SK-N-SH (cell line): Measurements from ENCODE around the gene FRMD3. TPM values are rescaled to one million over a fixed set of nuclear protein-coding genes. Genes with fewer than 3 reads are reported as not detected.

ENCODE experiments used
- CTCF ChIA-PET: fragments of 300-600, 350-600 bp; formaldehyde crosslinking; extraction: SDS; loops from one replicate; lab custom pipeline; 2021; lab: Yijun Ruan, JAX
- POLR2A ChIA-PET: fragments of 350-600 bp; sonication (Branson Sonifier 250); formaldehyde crosslinking; extraction: SDS; loops from one replicate; lab custom pipeline; 2020; ENCODE audit warnings: antibody characterized with exemption, inconsistent platforms; lab: Yijun Ruan, JAX
- DNase-seq: peaks from one replicate; pipeline ENCODE4 v3.0.0; 2012
- H2AFZ ChIP-seq: fragments of 200-600 bp; sonication (generic); 2 replicates; pipeline ENCODE4 v1.8.1; 2016; ENCODE audit warnings: antibody characterized with exemption, mild to moderate bottlenecking, low read depth
- H3F3A ChIP-seq: fragments of 200-600 bp; sonication (generic); replicated peaks from 2 replicates; pipeline ENCODE3; 2016; ENCODE audit warnings: antibody characterized with exemption, mild to moderate bottlenecking; ENCODE audit not compliant: insufficient read depth
- H3K27ac ChIP-seq, 2 experiments: fragments of 200-500 bp in 1 of 2; fragments of 200-600 bp in 1 of 2; sonication (Bioruptor generic) in 1 of 2; sonication (generic), shearing (Covaris generic) in 1 of 2; 2 replicates each; pipeline versions ENCODE4 v1.5.1 to v1.6.1; 2014 to 2016; ENCODE audit warnings: low read depth in 2 of 2, inconsistent platforms in 1 of 2, low read length in 1 of 2, mild to moderate bottlenecking in 1 of 2, mixed read lengths in 1 of 2
- H3K27me3 ChIP-seq: fragments of 200-600 bp; sonication (generic), shearing (Covaris generic); 2 replicates; pipeline ENCODE4 v1.6.1; 2016; ENCODE audit warnings: mixed run types; ENCODE audit not compliant: insufficient read depth
- H3K36me3 ChIP-seq, 2 experiments: fragments of 200-500 bp in 1 of 2; fragments of 200-600 bp in 1 of 2; sonication (Bioruptor generic) in 1 of 2; sonication (generic) in 1 of 2; replicated peaks in 1 of 2; 2 replicates each; pipeline versions ENCODE3 to v1.5.1; 2014 to 2016; ENCODE audit warnings: low read length in 1 of 2, mild to moderate bottlenecking in 1 of 2; ENCODE audit not compliant: insufficient read depth in 2 of 2, control insufficient read depth in 1 of 2
- H3K4me1 ChIP-seq, 2 experiments: fragments of 200-500 bp in 1 of 2; fragments of 200-600 bp in 1 of 2; sonication (Bioruptor generic) in 1 of 2; sonication (generic), shearing (Covaris generic) in 1 of 2; 2 replicates each; pipeline versions ENCODE4 v1.5.1 to v1.6.1; 2014 to 2016; ENCODE audit warnings: low read depth in 1 of 2, low read length in 1 of 2, mixed run types in 1 of 2; ENCODE audit not compliant: insufficient read depth in 2 of 2, control insufficient read depth in 1 of 2
- H3K4me2 ChIP-seq: fragments of 200-600 bp; sonication (generic), shearing (Covaris generic); 2 replicates; pipeline ENCODE4 v1.6.1; 2017; ENCODE audit warnings: mixed run types
- H3K4me3 ChIP-seq, 2 experiments: fragments of 200-500 bp in 1 of 2; fragments of 200-600 bp in 1 of 2; sonication (Bioruptor generic) in 1 of 2; sonication (generic), shearing (Covaris generic) in 1 of 2; 2 replicates each; pipeline versions ENCODE4 v1.5.1 to v1.8.1; 2014 to 2016; ENCODE audit warnings: low read depth in 2 of 2, inconsistent platforms in 1 of 2, low read length in 1 of 2, mild to moderate bottlenecking in 1 of 2, mixed read lengths in 1 of 2, moderate library complexity in 1 of 2
- H3K79me2 ChIP-seq: fragments of 200-600 bp; sonication (generic); 2 replicates; pipeline ENCODE4 v1.8.1; 2017; ENCODE audit warnings: mild to moderate bottlenecking; ENCODE audit not compliant: insufficient read depth
- H3K9ac ChIP-seq: fragments of 200-600 bp; sonication (generic); 2 replicates; pipeline ENCODE4 v1.6.1; 2017; ENCODE audit warnings: mixed run types
- H3K9me2 ChIP-seq: fragments of 200-600 bp; sonication (generic); 2 replicates; pipeline ENCODE4 v1.6.1; 2017; ENCODE audit warnings: mixed run types
- H3K9me3 ChIP-seq: fragments of 200-600 bp; sonication (generic); 2 replicates; pipeline ENCODE4 v1.6.1; 2017; ENCODE audit warnings: mixed run types, mild to moderate bottlenecking, moderate library complexity
- H4K20me1 ChIP-seq: fragments of 200-600 bp; sonication (generic); 2 replicates; pipeline ENCODE4 v1.6.1; 2017; ENCODE audit warnings: mild to moderate bottlenecking, mixed run types; ENCODE audit not compliant: insufficient read depth
- CHD2 ChIP-seq: fragments of 150-350 bp; IDR thresholded peaks from 2 replicates; pipeline ENCODE4 v1.6.1; 2018; ENCODE audit warnings: low read length; ENCODE audit not compliant: partially characterized antibody
- EP300 ChIP-seq, 2 experiments: IDR thresholded peaks; 2 replicates each; pipeline versions ENCODE4 v1.4.0 to v1.6.1; 2012; ENCODE audit warnings: borderline replicate concordance in 1 of 2, low read depth in 1 of 2, low read length in 1 of 2
- EZH2phosphoT487 ChIP-seq: fragments of 200-600 bp; sonication (generic); IDR thresholded peaks from 2 replicates; pipeline ENCODE4 v1.6.1; 2017; ENCODE audit warnings: low read depth, mixed run types, mild to moderate bottlenecking, antibody characterized with exemption, moderate library complexity, borderline replicate concordance
- FOSL2 ChIP-seq: IDR thresholded peaks from 2 replicates; pipeline ENCODE4 v1.4.0; 2012; ENCODE audit warnings: low read depth, mild to moderate bottlenecking, moderate library complexity, borderline replicate concordance
- FOXM1 ChIP-seq: IDR thresholded peaks from 2 replicates; pipeline ENCODE4 v1.4.0; 2012; ENCODE audit warnings: low read depth, mild to moderate bottlenecking
- GATA2 ChIP-seq: sonication (generic); formaldehyde crosslinking; IDR thresholded peaks from 2 replicates; pipeline ENCODE4 v1.5.0; 2020; ENCODE audit warnings: mild to moderate bottlenecking, missing genetic modification reagents
- IRF3 ChIP-seq: fragments of 150-350 bp; IDR thresholded peaks from 2 replicates; pipeline ENCODE4 v1.6.1; 2016; ENCODE audit warnings: mild to moderate bottlenecking, low read depth, low read length
- MAX ChIP-seq: IDR thresholded peaks from 2 replicates; pipeline ENCODE4 v1.4.0; 2012; ENCODE audit warnings: low read depth
- MEF2A ChIP-seq: IDR thresholded peaks from 2 replicates; pipeline ENCODE4 v1.4.0; 2012; ENCODE audit warnings: low read depth, borderline replicate concordance
- NFIC ChIP-seq: IDR thresholded peaks from 2 replicates; pipeline ENCODE4 v1.4.0; 2012; ENCODE audit warnings: borderline replicate concordance
- NRF1 ChIP-seq: IDR thresholded peaks from 2 replicates; pipeline ENCODE4 v1.6.1; 2012; ENCODE audit warnings: low read depth, mild to moderate bottlenecking, low read length
- RAD21 ChIP-seq: IDR thresholded peaks from 2 replicates; pipeline ENCODE4 v1.6.1; 2012; ENCODE audit warnings: mild to moderate bottlenecking, low read length
- RCOR1 ChIP-seq: fragments of 150-350 bp; IDR thresholded peaks from 2 replicates; pipeline ENCODE4 v1.6.1; 2017; ENCODE audit warnings: antibody characterized with exemption, low read length
- RFX5 ChIP-seq: IDR thresholded peaks from 2 replicates; pipeline ENCODE4 v1.6.1; 2012; ENCODE audit warnings: mild to moderate bottlenecking, improper control_type of control experiment, low read length
- RXRA ChIP-seq: IDR thresholded peaks from 2 replicates; pipeline ENCODE4 v1.4.0; 2012; ENCODE audit warnings: low read depth, mild to moderate bottlenecking, borderline replicate concordance
- SIN3A ChIP-seq: IDR thresholded peaks from 2 replicates; pipeline ENCODE4 v1.6.1; 2012; ENCODE audit warnings: low read depth, mild to moderate bottlenecking, low read length, moderate library complexity, borderline replicate concordance
- SMC3 ChIP-seq: IDR thresholded peaks from 2 replicates; pipeline ENCODE4 v1.6.1; 2012; ENCODE audit warnings: low read depth, low read length, improper control_type of control experiment
- TCF12 ChIP-seq: IDR thresholded peaks from 2 replicates; pipeline ENCODE4 v1.4.0; 2012
- TEAD4 ChIP-seq: IDR thresholded peaks from 2 replicates; pipeline ENCODE4 v1.4.0; 2012; ENCODE audit warnings: mild to moderate bottlenecking, borderline replicate concordance; ENCODE audit not compliant: insufficient read depth
- USF2 ChIP-seq: fragments of 150-350 bp; IDR thresholded peaks from 2 replicates; pipeline ENCODE4 v1.6.1; 2017; ENCODE audit warnings: antibody characterized with exemption, low read length, low read depth, borderline replicate concordance
- YY1 ChIP-seq: IDR thresholded peaks from 2 replicates; pipeline ENCODE4 v1.4.0; 2012; ENCODE audit warnings: low read depth, mild to moderate bottlenecking
- whole genome bisulfite sequencing: methylation state at CpG from one replicate; pipeline ENCODE4 v1.1.6; 2017; ENCODE audit warnings: low lambda C conversion rate; 5-methylcytosine and 5-hydroxymethylcytosine counted together
- polyA plus RNA-seq, 3 experiments: library from polyadenylated mRNA; depleted of rRNA; stranded (reverse); fragments of >200 nt; gene quantifications; 2 replicates each; pipeline ENCODE4 v1.2.3, GENCODE V29; 2012
- TF ChIP-seq, protein P1 (sequence below): IDR thresholded peaks from 2 replicates; pipeline ENCODE4 v1.4.0; 2012; ENCODE audit warnings: low read depth, borderline replicate concordance
- TF ChIP-seq, protein P2 (sequence below): IDR thresholded peaks from 2 replicates; pipeline ENCODE4 v1.6.1; 2012; ENCODE audit warnings: mild to moderate bottlenecking, low read depth, low read length, moderate library complexity

Gene FRMD3
- polyA plus RNA-seq, 1 of the 3 experiments (the other 2 are of a cell fraction) = 0.89 TPM

GRCh38 chr9:83264315-83264714 is 273.9 kb downstream of the FRMD3 start:
- TF ChIP-seq NFIC = no peak
- no peak for TF ChIP-seq GATA2 (CRISPR knock-in tag)
- TF ChIP-seq TEAD4 = no peak
- no peak for TF ChIP-seq SMC3
- TF ChIP-seq MEF2A = no peak
- TF ChIP-seq, protein P1, sequence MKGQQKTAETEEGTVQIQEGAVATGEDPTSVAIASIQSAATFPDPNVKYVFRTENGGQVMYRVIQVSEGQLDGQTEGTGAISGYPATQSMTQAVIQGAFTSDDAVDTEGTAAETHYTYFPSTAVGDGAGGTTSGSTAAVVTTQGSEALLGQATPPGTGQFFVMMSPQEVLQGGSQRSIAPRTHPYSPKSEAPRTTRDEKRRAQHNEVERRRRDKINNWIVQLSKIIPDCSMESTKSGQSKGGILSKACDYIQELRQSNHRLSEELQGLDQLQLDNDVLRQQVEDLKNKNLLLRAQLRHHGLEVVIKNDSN = no peak
- TF ChIP-seq USF2 = no peak
- no peak for TF ChIP-seq RXRA
- TF ChIP-seq TCF12 = no peak
- TF ChIP-seq NRF1 = no peak
- no peak for TF ChIP-seq CHD2
- TF ChIP-seq EP300 (IDR thresholded peaks at IDR 0.05; ENCODE audit: borderline replicate concordance in 1 of 2, low read depth in 1 of 2, low read length in 1 of 2) = no peak
- no peak for TF ChIP-seq FOXM1
- TF ChIP-seq SIN3A = no peak
- TF ChIP-seq RAD21 = no peak
- TF ChIP-seq YY1 = no peak
- no peak overlapping the region for H3K9ac ChIP-seq
- no peaks in the 10 kb centered on the region for H4K20me1 ChIP-seq
- 91% methylated on average over 2 of the region's 2 CpGs for WGBS
- peaks cover 0 to 4% of the 10 kb centered on the region in 2 experiments for H3K36me3 ChIP-seq
- ChIA-PET POLR2A (no interaction called here), CTCF (no interaction called here)
- no peaks in the 10 kb centered on the region for H3K79me2 ChIP-seq
- no peak overlapping the region for H3K4me3 ChIP-seq
- no peaks in the 10 kb centered on the region for H3K9me2 ChIP-seq
- DNase-seq = no peak
- H3F3A ChIP-seq = peaks cover 21% of the 10 kb centered on the region
- no peaks in the 10 kb centered on the region for H3K9me3 ChIP-seq
- H3K4me2 ChIP-seq = no peak overlapping the region
- H3K27me3 ChIP-seq = no peaks in the 10 kb centered on the region
- H3K27ac ChIP-seq = no peak overlapping the region
- H3K4me1 ChIP-seq = peaks cover 0 to 13% of the 10 kb centered on the region in 2 experiments; a peak in 2 of 4 replicates
- no peak overlapping the region for H2AFZ ChIP-seq

GRCh38 chr9:83259558-83259957 is 278.6 kb downstream of the FRMD3 start:
- no peaks in the 10 kb centered on the region for H3K79me2 ChIP-seq
- H3K4me1 ChIP-seq = peaks cover 0 to 5% of the 10 kb centered on the region in 2 experiments; a peak in 1 of 4 replicates
- TF ChIP-seq RXRA = no peak
- no peak for TF ChIP-seq EP300 (IDR thresholded peaks at IDR 0.05; ENCODE audit: borderline replicate concordance in 1 of 2, low read depth in 1 of 2, low read length in 1 of 2)
- TF ChIP-seq, protein P2, sequence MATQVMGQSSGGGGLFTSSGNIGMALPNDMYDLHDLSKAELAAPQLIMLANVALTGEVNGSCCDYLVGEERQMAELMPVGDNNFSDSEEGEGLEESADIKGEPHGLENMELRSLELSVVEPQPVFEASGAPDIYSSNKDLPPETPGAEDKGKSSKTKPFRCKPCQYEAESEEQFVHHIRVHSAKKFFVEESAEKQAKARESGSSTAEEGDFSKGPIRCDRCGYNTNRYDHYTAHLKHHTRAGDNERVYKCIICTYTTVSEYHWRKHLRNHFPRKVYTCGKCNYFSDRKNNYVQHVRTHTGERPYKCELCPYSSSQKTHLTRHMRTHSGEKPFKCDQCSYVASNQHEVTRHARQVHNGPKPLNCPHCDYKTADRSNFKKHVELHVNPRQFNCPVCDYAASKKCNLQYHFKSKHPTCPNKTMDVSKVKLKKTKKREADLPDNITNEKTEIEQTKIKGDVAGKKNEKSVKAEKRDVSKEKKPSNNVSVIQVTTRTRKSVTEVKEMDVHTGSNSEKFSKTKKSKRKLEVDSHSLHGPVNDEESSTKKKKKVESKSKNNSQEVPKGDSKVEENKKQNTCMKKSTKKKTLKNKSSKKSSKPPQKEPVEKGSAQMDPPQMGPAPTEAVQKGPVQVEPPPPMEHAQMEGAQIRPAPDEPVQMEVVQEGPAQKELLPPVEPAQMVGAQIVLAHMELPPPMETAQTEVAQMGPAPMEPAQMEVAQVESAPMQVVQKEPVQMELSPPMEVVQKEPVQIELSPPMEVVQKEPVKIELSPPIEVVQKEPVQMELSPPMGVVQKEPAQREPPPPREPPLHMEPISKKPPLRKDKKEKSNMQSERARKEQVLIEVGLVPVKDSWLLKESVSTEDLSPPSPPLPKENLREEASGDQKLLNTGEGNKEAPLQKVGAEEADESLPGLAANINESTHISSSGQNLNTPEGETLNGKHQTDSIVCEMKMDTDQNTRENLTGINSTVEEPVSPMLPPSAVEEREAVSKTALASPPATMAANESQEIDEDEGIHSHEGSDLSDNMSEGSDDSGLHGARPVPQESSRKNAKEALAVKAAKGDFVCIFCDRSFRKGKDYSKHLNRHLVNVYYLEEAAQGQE = no peak
- no peak for TF ChIP-seq MAX
- no peak for TF ChIP-seq IRF3
- no peak for TF ChIP-seq RFX5
- no peak for TF ChIP-seq RCOR1
- TF ChIP-seq FOSL2 = no peak
- no peak for TF ChIP-seq RAD21
- TF ChIP-seq EZH2phosphoT487 = no peak
- ChIA-PET POLR2A (no interaction called here), CTCF (no interaction called here)
- no peak overlapping the region for H2AFZ ChIP-seq
- 70% methylated on average over 1 of the region's 1 CpG for WGBS
- H3K9ac ChIP-seq = no peak overlapping the region
- H3K9me2 ChIP-seq = no peaks in the 10 kb centered on the region
- H3K27me3 ChIP-seq = no peaks in the 10 kb centered on the region
- no peaks in the 10 kb centered on the region for H4K20me1 ChIP-seq
- no peak overlapping the region for H3K27ac ChIP-seq
- H3K9me3 ChIP-seq = no peaks in the 10 kb centered on the region
- no peaks in the 10 kb centered on the region for H3K36me3 ChIP-seq
- no peaks in the 10 kb centered on the region for H3F3A ChIP-seq
- no peak overlapping the region for H3K4me2 ChIP-seq
- no peak for DNase-seq
- H3K4me3 ChIP-seq = no peak overlapping the region
